GM11168 (cell line): ENCODE data around the gene TEX36.
"Not testable (repeated sequence)": the region's sequence is repeated elsewhere in the genome, so short reads cannot be mapped to it uniquely, and the experiment has no call there.

ENCODE experiments used
- in situ Hi-C: fragments of 300-500 bp; cut with MboI; formaldehyde crosslinking; loops from one replicate; pipeline ENCODE4 v1.12.0; 2022; ENCODE audit warnings: low sequenced_read_pairs; ENCODE audit not compliant: unreplicated experiment

The TEX36 gene

GRCh38 chr10:125637496-125637895 lies 45.5 kb downstream of the TEX36 start:
- in situ Hi-C loops, result no loop called here

- in situ Hi-C loops, result no loop called here
Observed at GRCh38 chr10:125634606-125635005, 48.4 kb downstream of the TEX36 start.

GRCh38 chr10:125633517-125633999 lies 49.4 kb downstream of the TEX36 start:
- in situ Hi-C loops, result no loop called here

GRCh38 chr10:125631806-125632205 lies 51.2 kb downstream of the TEX36 start:
- in situ Hi-C loops, result no loop called here

GRCh38 chr10:125629758-125630376 lies 53.1 kb downstream of the TEX36 start:
- in situ Hi-C loops, result no loop called here

- in situ Hi-C loops, result no loop called here
Observed at GRCh38 chr10:125628104-125629049, 54.6 kb downstream of the TEX36 start.

GRCh38 chr10:125627646-125628045 lies 55.3 kb downstream of the TEX36 start:
- in situ Hi-C loops, result no loop called here

GRCh38 chr10:125626671-125627070 lies 56.3 kb downstream of the TEX36 start:
- in situ Hi-C loops, result no loop called here

GRCh38 chr10:125625586-125625985 lies 57.4 kb downstream of the TEX36 start:
- in situ Hi-C loops, result no loop called here

GRCh38 chr10:125624800-125625199 lies 58.2 kb downstream of the TEX36 start:
- in situ Hi-C loops, result no loop called here

- in situ Hi-C loops, result no loop called here
Observed at GRCh38 chr10:125621052-125621451, 61.9 kb downstream of the TEX36 start.

- in situ Hi-C loops, result no loop called here
Observed at GRCh38 chr10:125620401-125620800, 62.6 kb downstream of the TEX36 start.

GRCh38 chr10:125613062-125613461 lies 69.9 kb downstream of the TEX36 start:
- in situ Hi-C loops, result not testable (repeated sequence)

- in situ Hi-C loops, result no loop called here
Observed at GRCh38 chr10:125611756-125612155, 71.2 kb downstream of the TEX36 start.

- in situ Hi-C loops, result no loop called here
Observed at GRCh38 chr10:125611216-125611615, 71.7 kb downstream of the TEX36 start.

- in situ Hi-C loops, result no loop called here
Observed at GRCh38 chr10:125609859-125610258, 73.1 kb downstream of the TEX36 start.

- in situ Hi-C loops, result no loop called here
Observed at GRCh38 chr10:125608474-125608873, 74.5 kb downstream of the TEX36 start.

GRCh38 chr10:125607689-125608290 lies 75.2 kb downstream of the TEX36 start:
- in situ Hi-C loops, result no loop called here

- in situ Hi-C loops, result no loop called here
Observed at GRCh38 chr10:125606414-125607010, 76.5 kb downstream of the TEX36 start.
